HG03039 (cell line): Measurements from ENCODE around the gene MT1HL1.
"Not testable (repeated sequence)": the region's sequence is repeated elsewhere in the genome, so short reads cannot be mapped to it uniquely, and the experiment has no call there.

Experiments
- ATAC-seq: cut with Tn5 transposase; IDR thresholded peaks from one replicate; pipeline ENCODE4 v1.9.1; 2021; ENCODE audit warnings: mild to moderate bottlenecking, moderate library complexity; ENCODE audit not compliant: unreplicated experiment

Gene MT1HL1

GRCh38 chr1:237018896-237019295, 14.7 kb upstream of the MT1HL1 start:
- ATAC-seq: no peak

GRCh38 chr1:237016626-237017025, 12.4 kb upstream of the MT1HL1 start:
- ATAC-seq: no peak

- no peak for ATAC-seq
Observed at GRCh38 chr1:237013608-237014007, 9.4 kb upstream of the MT1HL1 start.

GRCh38 chr1:237012788-237013383, 8.6 kb upstream of the MT1HL1 start:
- ATAC-seq: no peak

DNA sequence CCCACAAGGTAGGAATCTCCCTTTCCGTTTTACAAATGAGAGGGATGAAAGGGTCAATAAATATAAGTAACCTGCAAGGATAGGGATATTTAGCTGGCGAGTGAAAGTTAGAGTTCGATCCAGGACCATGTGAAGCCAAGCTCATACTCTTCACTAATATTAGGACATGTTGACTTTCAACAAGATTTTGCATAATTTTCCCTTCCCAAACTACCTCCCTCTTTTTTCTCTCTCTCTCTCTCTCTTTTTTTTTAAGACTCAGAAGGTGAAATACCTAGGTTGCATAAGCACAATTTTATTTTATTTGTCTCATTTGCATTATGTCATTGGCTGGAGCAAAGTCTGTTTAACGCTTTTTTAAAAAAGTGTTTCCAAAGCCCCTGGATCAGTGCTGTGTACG, 8.1 kb upstream of the MT1HL1 start:
- no peak for ATAC-seq

DNA sequence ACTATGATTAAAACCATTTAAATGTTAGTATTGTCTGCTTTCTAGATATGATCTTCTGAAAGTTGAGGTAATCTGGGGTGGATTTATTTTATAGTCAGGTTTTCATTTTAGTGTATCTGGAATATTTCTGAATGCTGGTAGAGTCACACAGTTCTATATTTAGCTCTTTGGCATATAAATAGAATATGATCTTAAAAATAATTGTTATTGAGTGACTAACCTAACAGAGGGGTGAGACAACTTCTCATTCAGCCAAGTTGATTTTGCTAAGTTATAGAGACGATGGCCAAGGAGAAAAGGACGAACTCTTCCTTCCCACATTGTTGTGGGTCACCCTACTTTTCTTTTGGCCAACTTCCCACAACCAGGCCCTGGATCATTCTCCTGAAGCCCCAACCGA, 7.2 kb upstream of the MT1HL1 start:
- no peak for ATAC-seq

GRCh38 chr1:237009611-237010010, 5.4 kb upstream of the MT1HL1 start:
- no peak for ATAC-seq

GRCh38 chr1:237007147-237007881, 3.1 kb upstream of the MT1HL1 start:
- ATAC-seq: no peak

- no peak for ATAC-seq
Observed at GRCh38 chr1:237005674-237006073, 1.4 kb upstream of the MT1HL1 start.

GRCh38 chr1:237003516-237003915, 725 bp downstream of the MT1HL1 start:
- ATAC-seq: no peak

GRCh38 chr1:237000191-237000590, 4.0 kb downstream of the MT1HL1 start:
- ATAC-seq: no peak

- ATAC-seq: no peak
Observed at GRCh38 chr1:236998546-236998945, 5.7 kb downstream of the MT1HL1 start.

DNA sequence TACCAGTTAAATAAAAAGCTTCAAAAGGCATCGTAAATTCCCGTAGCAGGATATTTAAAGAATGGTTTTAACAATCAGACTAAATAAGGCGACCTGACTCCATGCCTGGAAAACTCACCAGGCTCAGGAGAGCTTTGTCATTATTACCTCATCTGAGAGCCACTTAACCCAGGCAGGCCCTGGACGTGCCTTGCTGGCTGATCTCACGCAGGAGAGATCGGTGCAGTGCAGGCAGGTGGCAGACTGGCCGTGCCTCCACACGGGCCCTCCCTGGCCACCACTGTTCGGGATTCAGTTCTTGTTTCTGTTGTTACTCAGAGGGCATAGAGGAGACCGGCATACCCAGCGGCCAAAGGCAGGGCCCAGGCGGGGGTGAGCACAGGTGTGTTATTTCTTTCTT, 6.4 kb downstream of the MT1HL1 start:
- ATAC-seq: no peak

DNA sequence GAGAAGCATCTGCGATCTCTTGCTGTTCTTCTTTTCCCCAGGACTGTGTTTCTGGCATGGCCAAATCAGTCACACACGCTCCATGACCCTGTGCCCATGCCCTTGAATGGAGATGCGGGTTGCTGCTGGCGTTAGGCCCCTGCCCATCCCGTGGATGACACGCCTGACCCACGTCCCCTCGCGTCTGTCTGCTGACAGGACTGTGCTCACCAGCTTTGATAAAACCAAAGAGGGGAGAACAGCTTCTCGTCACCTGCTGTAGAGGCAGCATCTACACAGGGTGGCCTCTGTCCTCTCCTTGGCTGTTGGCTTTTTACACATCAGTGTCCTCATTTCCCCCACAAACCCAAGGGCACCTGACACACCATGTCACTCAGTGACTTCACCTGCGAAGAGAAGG, 6.9 kb downstream of the MT1HL1 start:
- ATAC-seq: no peak

DNA sequence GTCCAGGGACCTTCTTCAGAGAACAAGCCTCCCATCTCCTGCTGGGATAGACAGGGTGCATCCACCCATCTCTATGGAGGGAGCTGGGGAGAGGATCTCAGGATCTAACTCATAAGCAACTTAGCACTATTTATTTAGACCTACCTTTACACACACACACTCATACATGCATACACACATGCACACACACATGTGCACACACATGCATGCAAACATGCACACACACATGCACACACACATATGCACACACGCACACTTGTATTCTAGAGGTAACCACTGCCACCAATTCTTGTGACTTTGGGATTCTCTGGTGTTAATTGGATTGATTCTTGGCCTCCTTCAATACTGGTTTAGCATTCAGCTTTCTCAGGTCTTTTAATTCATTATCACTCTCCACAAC, 9.8 kb downstream of the MT1HL1 start:
- ATAC-seq: no peak

GRCh38 chr1:236992449-236992848, 11.8 kb downstream of the MT1HL1 start:
- ATAC-seq: no peak

DNA sequence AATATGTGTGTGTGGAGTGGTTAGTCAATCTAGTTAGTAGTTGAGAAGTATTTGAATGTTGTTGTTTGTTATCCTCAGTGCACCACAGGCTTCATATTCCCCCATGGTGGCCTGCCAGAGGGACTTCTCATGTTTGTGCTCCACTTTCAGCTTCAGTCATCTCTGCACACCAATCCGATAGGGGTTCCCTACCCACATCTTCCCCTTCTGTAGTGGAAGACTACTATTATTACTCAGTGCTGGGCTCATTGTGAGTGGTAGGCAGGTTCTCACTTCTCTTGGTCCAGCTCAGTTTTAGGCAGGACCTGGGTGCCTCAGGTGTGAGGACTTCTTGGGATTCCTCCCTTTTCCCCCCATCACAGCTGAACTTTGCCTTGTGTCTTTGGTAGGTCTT, 14.2 kb downstream of the MT1HL1 start:
- peak; percentile 78 for ATAC-seq

DNA sequence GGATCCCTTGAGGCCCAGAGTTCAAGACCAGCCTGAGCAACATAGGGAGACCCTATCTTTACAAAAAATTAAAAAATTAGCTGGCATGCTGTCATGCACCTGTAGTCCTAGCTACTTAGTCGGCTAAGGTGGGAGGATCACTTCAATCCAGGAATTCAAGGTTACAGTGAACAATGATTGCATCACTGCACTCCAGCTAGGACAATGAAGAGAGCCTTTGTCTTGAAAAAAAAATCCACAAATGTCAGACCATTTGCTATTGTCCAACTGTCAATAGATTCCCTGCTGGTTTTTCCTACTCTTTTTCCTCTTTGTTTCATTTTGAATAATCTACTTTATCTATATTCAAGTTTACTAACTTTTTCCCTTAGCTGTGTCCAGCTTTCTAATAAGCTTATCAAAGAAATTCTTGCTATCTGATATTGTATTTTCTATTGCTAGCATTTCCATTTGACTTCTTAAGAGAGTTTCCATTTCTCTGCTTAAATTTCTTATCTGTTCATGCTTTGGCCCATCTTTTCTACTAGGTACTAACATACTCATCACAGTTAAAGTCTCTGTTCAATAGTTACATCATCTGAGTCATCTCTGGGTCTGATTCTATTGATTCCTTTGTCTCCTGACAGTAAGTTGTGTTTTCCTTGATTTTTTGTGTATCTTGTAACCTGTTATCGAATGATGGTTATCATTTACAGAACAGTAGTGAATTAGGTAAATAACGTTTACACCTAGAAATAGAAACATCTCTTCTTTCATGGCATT, 14.8 kb downstream of the MT1HL1 start:
- ATAC-seq: no peak

DNA sequence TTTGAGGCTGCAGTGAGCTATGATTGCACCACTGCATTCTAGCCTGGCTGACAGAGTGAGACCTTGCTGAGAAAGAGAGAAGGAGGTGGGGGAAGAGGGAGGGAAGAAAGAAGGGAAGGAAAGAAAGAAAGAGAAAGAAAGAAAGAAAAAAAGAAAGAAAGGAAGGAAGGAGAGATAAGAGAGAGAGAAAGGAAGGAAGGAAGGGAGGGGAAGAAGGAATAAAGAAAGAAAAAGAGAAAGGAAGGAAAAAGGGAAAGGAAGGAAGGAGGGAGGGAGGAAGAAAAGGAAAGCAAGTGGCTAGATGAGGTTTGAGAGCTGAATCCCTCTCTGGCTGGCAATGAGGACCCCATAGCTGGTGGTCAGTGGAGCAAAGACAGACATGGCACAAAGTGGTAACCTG, 20.4 kb downstream of the MT1HL1 start:
- no peak for ATAC-seq

- ATAC-seq: no peak
Observed at GRCh38 chr1:236982380-236982779, 21.9 kb downstream of the MT1HL1 start.

GRCh38 chr1:236981431-236981830, 22.8 kb downstream of the MT1HL1 start:
- not testable (repeated sequence) for ATAC-seq

- ATAC-seq: no peak
Observed at GRCh38 chr1:236980673-236981072, 23.6 kb downstream of the MT1HL1 start.
